Neural progenitor cell (in vitro differentiated cells): ENCODE measurements around the gene KCNK10. TPM values are rescaled to one million over a fixed set of nuclear protein-coding genes. Genes with fewer than 3 reads are reported as not detected.
A peak's percentile ranks its signal among the peaks of the same experiment; 100 is the strongest.

ENCODE experiments used
- DNase-seq: peaks from one replicate; pipeline ENCODE4 v3.0.0-alpha.2; 2016; ENCODE audit warnings: low spot score
- H2AFZ ChIP-seq: fragments of 200-600 bp; sonication (generic); replicated peaks from 2 replicates; pipeline ENCODE4 v1.6.1; 2016; ENCODE audit warnings: antibody characterized with exemption
- H3F3A ChIP-seq: fragments of 200-600 bp; sonication (generic); 2 replicates; pipeline ENCODE4 v1.6.1; 2016; ENCODE audit warnings: antibody characterized with exemption, low read depth
- H3K27ac ChIP-seq: fragments of 200-600 bp; sonication (generic); 2 replicates; pipeline ENCODE4 v1.5.1; 2016; ENCODE audit warnings: mild to moderate bottlenecking
- H3K27me3 ChIP-seq: fragments of 200-600 bp; sonication (generic); 2 replicates; pipeline ENCODE4 v1.6.1; 2016; ENCODE audit warnings: mild to moderate bottlenecking, moderate library complexity
- H3K36me3 ChIP-seq: fragments of 200-600 bp; sonication (generic); 2 replicates; pipeline ENCODE4 v1.5.1; 2016
- H3K4me1 ChIP-seq: fragments of 200-600 bp; sonication (generic); 2 replicates; pipeline ENCODE4 v1.6.1; 2016; ENCODE audit warnings: mixed run types
- H3K4me2 ChIP-seq: fragments of 200-600 bp; sonication (generic); 2 replicates; pipeline ENCODE4 v1.6.1; 2016
- H3K4me3 ChIP-seq: fragments of 200-600 bp; sonication (generic); 2 replicates; pipeline ENCODE4 v1.5.1; 2016
- H3K79me2 ChIP-seq: fragments of 200-600 bp; sonication (generic); 2 replicates; pipeline ENCODE4 v1.6.1; 2016; ENCODE audit warnings: low read depth
- H3K9ac ChIP-seq: fragments of 200-600 bp; sonication (generic); 2 replicates; pipeline ENCODE4 v1.6.1; 2016
- H3K9me3 ChIP-seq: fragments of 200-600 bp; sonication (generic); 2 replicates; pipeline ENCODE4 v1.5.1; 2016; ENCODE audit warnings: low read depth
- H4K20me1 ChIP-seq: fragments of 200-600 bp; sonication (generic); 2 replicates; pipeline ENCODE4 v1.6.1; 2016; ENCODE audit warnings: low read depth
- H3K27ac Mint-ChIP-seq: 3 replicates; pipeline ENCODE4 v1.8.0; 2021; ENCODE audit warnings: mixed read lengths
- H3K27me3 Mint-ChIP-seq: 2 replicates; pipeline ENCODE4 v1.8.0; 2022; ENCODE audit warnings: low read depth, mild to moderate bottlenecking, inconsistent platforms, moderate library complexity, mixed read lengths; ENCODE audit not compliant: insufficient read depth
- H3K36me3 Mint-ChIP-seq: 3 replicates; pipeline ENCODE4 v1.8.0; 2021; ENCODE audit warnings: mixed read lengths
- H3K4me1 Mint-ChIP-seq: 3 replicates; pipeline ENCODE4 v1.8.0; 2021; ENCODE audit warnings: mixed read lengths
- H3K4me3 Mint-ChIP-seq: 3 replicates; pipeline ENCODE4 v1.8.0; 2021; ENCODE audit warnings: mild to moderate bottlenecking, moderate library complexity, mixed read lengths
- H3K9me3 Mint-ChIP-seq: 3 replicates; pipeline ENCODE4 v1.8.0; 2020; ENCODE audit warnings: mixed read lengths
- CTCF ChIP-seq: fragments of 200-600 bp; sonication (generic); IDR thresholded peaks from 2 replicates; pipeline ENCODE4 v1.5.1; 2017; ENCODE audit warnings: antibody characterized with exemption, mild to moderate bottlenecking
- EZH2 ChIP-seq: fragments of 200-600 bp; sonication (generic); IDR thresholded peaks from 2 replicates; pipeline ENCODE4 v1.6.1; 2017; ENCODE audit warnings: antibody characterized with exemption, mild to moderate bottlenecking, moderate library complexity
- EZH2phosphoT487 ChIP-seq: fragments of 200-600 bp; sonication (generic); IDR thresholded peaks from 2 replicates; pipeline ENCODE4 v1.6.1; 2017; ENCODE audit warnings: antibody characterized with exemption
- total RNA-seq: library from RNA; depleted of rRNA; stranded (reverse); fragments of >200 nt; gene quantifications from 2 replicates; pipeline ENCODE4 v1.2.3, GENCODE V29; 2015; ENCODE audit warnings: low replicate concordance

Gene KCNK10
- total RNA-seq, 1 donor from 2014 or later = 6.9 TPM

- peaks cover 12% of the 10 kb centered on the region for H3K79me2 ChIP-seq
- H3K4me1 Mint-ChIP-seq = peaks cover 4% of the 10 kb centered on the region
- H3K9me3 ChIP-seq = no peaks in the 10 kb centered on the region
- H3K27ac ChIP-seq = no peak overlapping the region
- peak overlapping the region; percentile 24 for H3K27ac Mint-ChIP-seq
- peaks cover 45% of the 10 kb centered on the region for H3K9me3 Mint-ChIP-seq
- H3K4me3 Mint-ChIP-seq = no peak overlapping the region
- peaks cover 3% of the 10 kb centered on the region for H3K27me3 Mint-ChIP-seq
- no peak for DNase-seq
- no peaks in the 10 kb centered on the region for H3K27me3 ChIP-seq
- H3K4me3 ChIP-seq = no peak overlapping the region
- no peak overlapping the region for H3K4me2 ChIP-seq
- peaks cover 35% of the 10 kb centered on the region for H3K4me1 ChIP-seq
- no peak overlapping the region for H3K9ac ChIP-seq
- peaks cover 14% of the 10 kb centered on the region for H3F3A ChIP-seq
- no peaks in the 10 kb centered on the region for H3K36me3 ChIP-seq
- H2AFZ ChIP-seq = no peak overlapping the region
- no peak for TF ChIP-seq CTCF
- no peak for TF ChIP-seq EZH2phosphoT487
- no peak for TF ChIP-seq EZH2
- H3K36me3 Mint-ChIP-seq = peaks cover 44% of the 10 kb centered on the region
- no peaks in the 10 kb centered on the region for H4K20me1 ChIP-seq
Measured at GRCh38 chr14:88305528-88306322, 17.3 kb downstream of the KCNK10 start.

GRCh38 chr14:88303041-88303440, 20.0 kb downstream of the KCNK10 start:
- Histone ChIP-seq H3K79me2 (peaks cover 5% of the 10 kb centered on the region), H3K9ac (no peak overlapping the region), H3K4me2 (no peak overlapping the region), H3F3A (no peaks in the 10 kb centered on the region), H3K27ac (no peak overlapping the region), H3K36me3 (no peaks in the 10 kb centered on the region), H2AFZ (no peak overlapping the region), H3K27me3 (no peaks in the 10 kb centered on the region), H4K20me1 (no peaks in the 10 kb centered on the region), H3K4me3 (no peak overlapping the region), H3K9me3 (no peaks in the 10 kb centered on the region), H3K4me1 (peaks cover 13% of the 10 kb centered on the region)
- Mint-ChIP-seq H3K36me3 (peaks cover 51% of the 10 kb centered on the region), H3K4me1 (peaks cover 2% of the 10 kb centered on the region), H3K9me3 (peaks cover 44% of the 10 kb centered on the region), H3K27me3 (peaks cover 3% of the 10 kb centered on the region), H3K27ac (no peak overlapping the region), H3K4me3 (no peak overlapping the region)
- TF ChIP-seq CTCF (no peak), EZH2phosphoT487 (no peak)
- DNase-seq = no peak

GRCh38 chr14:88301381-88301780, 21.7 kb downstream of the KCNK10 start:
- H3K9me3 Mint-ChIP-seq = peaks cover 35% of the 10 kb centered on the region
- Histone ChIP-seq H3K27ac (no peak overlapping the region), H3K4me3 (no peak overlapping the region), H4K20me1 (no peaks in the 10 kb centered on the region), H3K36me3 (no peaks in the 10 kb centered on the region), H2AFZ (no peak overlapping the region), H3K79me2 (no peaks in the 10 kb centered on the region), H3K4me2 (no peak overlapping the region), H3K4me1 (peaks cover 13% of the 10 kb centered on the region), H3K9me3 (no peaks in the 10 kb centered on the region), H3F3A (no peaks in the 10 kb centered on the region), H3K9ac (no peak overlapping the region), H3K27me3 (no peaks in the 10 kb centered on the region)
- H3K27me3 Mint-ChIP-seq = no peaks in the 10 kb centered on the region
- H3K36me3 Mint-ChIP-seq = peaks cover 46% of the 10 kb centered on the region
- H3K4me1 Mint-ChIP-seq = peaks cover 2% of the 10 kb centered on the region
- no peak overlapping the region for H3K27ac Mint-ChIP-seq
- H3K4me3 Mint-ChIP-seq = no peak overlapping the region
- TF ChIP-seq EZH2 (no peak), EZH2phosphoT487 (no peak)
- DNase-seq = no peak

- no peak overlapping the region for H3K4me3 ChIP-seq
- no peak overlapping the region for H3K9ac ChIP-seq
- H3K36me3 Mint-ChIP-seq = peaks cover 41% of the 10 kb centered on the region
- H3K27ac Mint-ChIP-seq = no peak overlapping the region
- H3K4me2 ChIP-seq = no peak overlapping the region
- no peak overlapping the region for H3K4me3 Mint-ChIP-seq
- no peaks in the 10 kb centered on the region for H3K36me3 ChIP-seq
- peaks cover 7% of the 10 kb centered on the region for H3K4me1 ChIP-seq
- no peak for TF ChIP-seq EZH2
- TF ChIP-seq CTCF = no peak
- no peak for TF ChIP-seq EZH2phosphoT487
- H3K27ac ChIP-seq = no peak overlapping the region
- H3K27me3 ChIP-seq = no peaks in the 10 kb centered on the region
- H3K4me1 Mint-ChIP-seq = peaks cover 2% of the 10 kb centered on the region
- H3K9me3 Mint-ChIP-seq = peaks cover 33% of the 10 kb centered on the region
- H3F3A ChIP-seq = no peaks in the 10 kb centered on the region
- H2AFZ ChIP-seq = no peak overlapping the region
- no peaks in the 10 kb centered on the region for H4K20me1 ChIP-seq
- H3K9me3 ChIP-seq = no peaks in the 10 kb centered on the region
- no peaks in the 10 kb centered on the region for H3K27me3 Mint-ChIP-seq
- DNase-seq = no peak
- no peaks in the 10 kb centered on the region for H3K79me2 ChIP-seq
Measured at GRCh38 chr14:88300817-88301216, 22.3 kb downstream of the KCNK10 start.
